GM10248 (cell line): ENCODE measurements around the gene RABL3.
"Not testable (repeated sequence)": the region's sequence is repeated elsewhere in the genome, so short reads cannot be mapped to it uniquely, and the experiment has no call there.

ENCODE experiments used
- CTCF ChIA-PET: fragments of 300-600 bp; sonication (Branson Sonifier 250); formaldehyde crosslinking; extraction: SDS; loops from one replicate; lab custom pipeline; 2021; ENCODE audit warnings: antibody characterized with exemption; lab: Yijun Ruan, JAX
- POLR2A ChIA-PET: fragments of 350-650 bp; sonication (Branson Sonifier 250); formaldehyde crosslinking; extraction: SDS; loops from one replicate; lab custom pipeline; 2020; ENCODE audit warnings: antibody characterized with exemption; lab: Yijun Ruan, JAX
- DNase-seq: peaks from one replicate; pipeline ENCODE4 v3.0.0; 2012; ENCODE audit errors: extremely low spot score
- TF ChIP-seq, protein P1 (sequence below): IDR thresholded peaks from 2 replicates; pipeline ENCODE4 v1.5.1; 2012; ENCODE audit warnings: mild to moderate bottlenecking, low read depth; ENCODE audit errors: extremely low read depth, missing control alignments, control extremely low read depth

RABL3 gene

DNA sequence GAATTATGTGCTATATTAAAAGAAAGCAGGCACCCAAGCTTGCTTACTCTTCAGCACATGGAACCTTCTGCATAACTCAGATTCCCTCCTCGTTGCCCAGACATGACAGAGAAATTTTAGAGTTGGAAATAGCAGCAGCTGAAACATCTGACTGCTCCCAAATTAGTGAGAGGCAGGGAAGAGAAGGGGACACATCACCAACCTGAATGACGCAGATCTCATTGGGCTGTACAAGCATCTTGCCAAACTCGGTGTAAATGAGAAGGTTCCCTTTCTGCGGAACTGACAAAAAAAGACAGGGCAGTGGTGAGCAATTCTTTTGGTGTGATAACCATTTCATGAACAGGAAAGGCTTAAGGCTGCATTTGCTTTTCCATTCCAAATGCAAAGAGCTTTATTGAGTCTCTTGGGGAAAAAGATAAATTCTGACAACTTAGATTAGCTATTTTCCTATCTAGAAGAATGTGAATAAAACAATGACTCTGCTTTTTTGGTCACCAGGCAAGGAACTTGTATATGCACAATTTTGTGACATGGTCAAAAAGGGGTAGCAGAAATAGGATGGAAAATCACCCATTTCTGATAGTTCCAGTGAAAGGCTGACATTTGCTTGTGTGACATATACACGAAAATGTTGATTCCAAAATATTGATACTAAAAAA lies 95.4 kb downstream of the RABL3 start:
- TF ChIP-seq, protein P1, sequence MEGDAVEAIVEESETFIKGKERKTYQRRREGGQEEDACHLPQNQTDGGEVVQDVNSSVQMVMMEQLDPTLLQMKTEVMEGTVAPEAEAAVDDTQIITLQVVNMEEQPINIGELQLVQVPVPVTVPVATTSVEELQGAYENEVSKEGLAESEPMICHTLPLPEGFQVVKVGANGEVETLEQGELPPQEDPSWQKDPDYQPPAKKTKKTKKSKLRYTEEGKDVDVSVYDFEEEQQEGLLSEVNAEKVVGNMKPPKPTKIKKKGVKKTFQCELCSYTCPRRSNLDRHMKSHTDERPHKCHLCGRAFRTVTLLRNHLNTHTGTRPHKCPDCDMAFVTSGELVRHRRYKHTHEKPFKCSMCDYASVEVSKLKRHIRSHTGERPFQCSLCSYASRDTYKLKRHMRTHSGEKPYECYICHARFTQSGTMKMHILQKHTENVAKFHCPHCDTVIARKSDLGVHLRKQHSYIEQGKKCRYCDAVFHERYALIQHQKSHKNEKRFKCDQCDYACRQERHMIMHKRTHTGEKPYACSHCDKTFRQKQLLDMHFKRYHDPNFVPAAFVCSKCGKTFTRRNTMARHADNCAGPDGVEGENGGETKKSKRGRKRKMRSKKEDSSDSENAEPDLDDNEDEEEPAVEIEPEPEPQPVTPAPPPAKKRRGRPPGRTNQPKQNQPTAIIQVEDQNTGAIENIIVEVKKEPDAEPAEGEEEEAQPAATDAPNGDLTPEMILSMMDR = no peak
- ChIA-PET CTCF (interaction anchor here (1.1 to 1.5 kb wide), 4 partner anchors 13 to 47 kb away, joined by 3 to 5 read pairs (median 3); no protein-coding TSS in a partner anchor), POLR2A (no interaction called here)
- DNase-seq = no peak

DNA sequence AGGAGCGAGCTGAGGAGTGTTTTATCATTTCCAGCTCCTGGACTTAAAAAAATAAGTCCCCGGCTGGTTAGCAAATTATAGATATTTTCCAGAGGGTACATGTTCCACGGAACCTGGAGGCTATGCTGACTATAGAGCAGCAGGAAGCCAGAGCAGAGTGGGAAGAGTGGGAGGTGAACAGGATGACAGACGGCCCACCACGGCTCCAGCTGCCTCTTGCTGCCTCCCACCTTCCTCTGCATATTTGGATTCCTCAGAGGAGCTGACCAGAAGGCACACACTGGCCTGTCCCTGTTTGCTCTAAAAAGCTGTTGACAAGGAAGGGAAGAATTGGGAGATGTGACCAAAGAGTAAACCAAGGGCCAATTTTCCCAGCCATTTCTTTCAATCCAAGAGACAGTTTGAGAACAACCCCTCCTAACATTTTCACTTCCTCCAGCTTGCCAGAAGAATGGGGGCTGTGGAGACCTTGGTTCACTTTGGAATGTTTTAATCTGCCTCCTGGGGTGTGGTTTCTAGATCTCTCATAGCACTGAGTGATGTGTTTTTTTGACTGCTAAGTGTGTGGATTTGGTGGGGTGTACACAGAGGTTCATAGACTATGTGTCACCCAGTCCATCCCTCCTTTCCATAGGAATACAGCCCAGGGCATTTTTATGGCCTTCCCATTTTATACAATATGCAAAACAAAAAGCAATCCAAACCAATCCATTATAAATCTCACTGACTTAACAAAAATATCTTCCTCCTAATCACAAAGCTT lies 97.1 kb downstream of the RABL3 start:
- TF ChIP-seq, protein P1 = no peak
- CTCF ChIA-PET = interaction anchor here (1.2 to 1.5 kb wide), 3 partner anchors 21 to 45 kb away, joined by 3 to 5 read pairs (median 3); no protein-coding TSS in a partner anchor
- POLR2A ChIA-PET = no interaction called here
- DNase-seq = no peak

DNA sequence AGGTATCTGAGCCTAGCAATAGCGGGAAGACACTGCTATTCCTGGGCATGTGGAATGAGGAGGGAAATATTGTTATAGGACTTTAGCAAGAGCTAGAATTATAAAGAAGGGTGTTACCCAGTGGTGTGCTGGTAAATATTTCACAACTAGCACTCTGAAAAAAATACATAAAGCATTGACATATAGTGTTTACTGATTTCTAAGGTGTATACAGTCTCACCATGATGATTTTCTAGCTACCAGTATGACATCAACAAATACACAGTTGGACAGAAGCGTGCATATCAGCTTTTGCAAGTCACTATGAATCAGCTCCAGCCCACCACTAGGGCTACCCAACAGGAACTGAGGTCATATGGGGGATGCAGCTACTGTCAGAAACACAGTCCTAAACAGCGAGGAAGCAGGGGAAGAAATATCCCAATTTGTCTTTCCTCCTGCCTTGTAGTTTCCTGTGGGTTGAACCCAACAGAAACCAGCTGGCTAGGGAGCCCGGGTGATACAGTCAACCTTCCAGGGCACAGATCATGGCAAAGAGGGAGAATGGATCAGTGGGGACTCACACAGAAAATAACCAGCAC lies 99.9 kb downstream of the RABL3 start:
- DNase-seq = no peak
- ChIA-PET POLR2A (no interaction called here), CTCF (interaction anchor here (1.0 to 1.8 kb wide), 2 partner anchors 18 to 153 kb away, joined by 3 to 5 read pairs; no protein-coding TSS in a partner anchor)
- TF ChIP-seq, protein P1 = no peak

DNA sequence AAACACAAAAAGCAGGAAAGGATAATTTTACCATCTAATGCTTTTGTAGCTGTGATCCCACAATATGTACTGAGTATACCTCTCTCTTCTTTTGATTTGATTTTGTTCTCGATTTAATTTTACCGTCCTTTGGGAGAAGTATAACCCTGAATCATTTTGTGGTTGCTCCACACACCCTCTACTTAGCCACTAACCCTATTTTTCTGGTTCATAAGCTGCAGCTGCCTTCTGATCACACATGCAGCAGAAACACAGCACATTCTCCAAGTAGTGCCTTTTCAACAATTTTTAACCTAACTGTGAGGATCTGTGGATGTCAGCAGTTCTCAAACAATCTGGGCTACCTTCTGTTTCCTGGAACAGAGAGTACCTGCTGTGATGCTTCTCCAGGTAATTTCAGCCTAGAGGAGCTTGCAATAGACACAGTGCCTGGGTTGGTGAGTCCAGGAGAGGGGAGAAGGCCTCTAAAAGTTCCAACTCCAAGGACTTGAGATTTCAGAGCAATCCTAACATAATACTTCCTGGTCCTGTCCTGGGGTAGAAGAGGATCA lies 100.5 kb downstream of the RABL3 start:
- CTCF ChIA-PET = interaction anchor here (0.9 to 1.8 kb wide), 3 partner anchors 15 to 154 kb away, joined by 3 to 5 read pairs (median 3); no protein-coding TSS in a partner anchor
- POLR2A ChIA-PET = no interaction called here
- no peak for DNase-seq

DNA sequence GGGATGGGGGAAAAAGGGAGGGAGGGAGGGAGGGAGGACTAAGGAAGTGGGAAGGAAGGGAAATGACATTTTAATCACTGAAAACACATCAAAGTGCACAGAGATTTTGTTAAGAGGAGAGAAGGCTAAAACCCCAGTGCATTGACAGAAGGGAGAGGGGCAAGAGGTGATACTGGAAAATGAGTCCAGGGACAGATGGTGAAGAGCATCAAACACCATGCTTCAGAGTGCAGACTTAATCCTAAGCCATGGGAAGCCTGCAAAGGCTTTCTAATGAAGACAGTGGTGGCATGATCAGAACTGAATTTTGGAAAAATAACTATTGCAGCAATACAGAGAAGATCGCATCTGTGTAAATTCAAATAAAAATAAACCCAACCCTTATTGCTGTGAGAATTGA lies 102.1 kb downstream of the RABL3 start:
- POLR2A ChIA-PET = no interaction called here
- TF ChIP-seq, protein P1 = no peak
- DNase-seq = no peak
- CTCF ChIA-PET = interaction anchor here (1.0 kb wide), 1 partner anchor 223 kb away, joined by 3 read pairs; no protein-coding TSS in a partner anchor

More for the DNA sequence above, 100.5 kb downstream of the RABL3 start:
- TF ChIP-seq, protein P1 = no peak

DNA sequence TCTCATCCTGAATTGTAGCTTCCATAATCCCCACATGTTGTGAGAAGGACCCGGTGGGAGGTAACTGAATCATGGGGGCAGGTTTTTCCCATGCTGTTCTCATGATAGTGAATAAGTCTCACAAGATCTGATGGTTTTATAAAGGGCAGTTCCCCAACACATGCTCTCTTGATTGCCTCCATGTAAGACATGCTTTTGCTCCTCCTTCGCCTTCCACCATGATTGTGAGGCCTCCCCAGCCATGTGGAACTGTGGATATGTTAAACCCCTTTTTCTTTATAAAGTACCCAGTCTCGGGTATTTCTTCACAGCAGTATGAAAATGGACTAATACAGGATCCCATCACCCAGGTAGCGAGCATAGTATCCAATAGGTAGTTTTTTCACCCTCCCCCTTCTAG lies 103.5 kb downstream of the RABL3 start:
- POLR2A ChIA-PET, DNase-seq: not testable (repeated sequence)
- CTCF ChIA-PET = interaction anchor here (1.3 kb wide), 1 partner anchor 157 kb away, joined by 3 read pairs; no protein-coding TSS in a partner anchor
